HG02943 (cell line): ENCODE measurements around the gene ACMSD.
"Not testable (repeated sequence)": the region's sequence is repeated elsewhere in the genome, so short reads cannot be mapped to it uniquely, and the experiment has no call there.

ENCODE experiments used
- ATAC-seq: cut with Tn5 transposase; IDR thresholded peaks from one replicate; pipeline ENCODE4 v1.9.1; 2021; ENCODE audit warnings: mild to moderate bottlenecking, low read depth, moderate library complexity; ENCODE audit not compliant: unreplicated experiment

Gene ACMSD

DNA sequence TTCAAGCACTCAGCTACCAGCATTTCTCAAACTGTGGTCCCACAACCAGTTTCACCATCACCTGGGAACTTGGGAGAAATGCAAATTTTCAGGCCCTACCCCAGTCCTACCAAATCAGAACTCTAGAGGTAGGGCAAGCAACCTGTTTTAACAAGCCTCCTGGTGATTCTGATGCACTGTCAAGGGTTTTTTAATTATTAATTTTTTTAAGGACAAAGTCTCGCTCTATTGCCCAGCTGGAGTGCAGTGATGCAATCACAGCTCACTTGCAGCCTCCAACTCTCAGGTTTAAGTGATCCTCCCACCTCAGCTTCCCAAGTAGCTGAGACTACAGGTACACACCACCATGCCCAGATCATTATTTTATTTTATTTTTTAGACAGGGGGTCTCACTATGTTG lies 7.8 kb downstream of the ACMSD start:
- ATAC-seq: no peak

DNA sequence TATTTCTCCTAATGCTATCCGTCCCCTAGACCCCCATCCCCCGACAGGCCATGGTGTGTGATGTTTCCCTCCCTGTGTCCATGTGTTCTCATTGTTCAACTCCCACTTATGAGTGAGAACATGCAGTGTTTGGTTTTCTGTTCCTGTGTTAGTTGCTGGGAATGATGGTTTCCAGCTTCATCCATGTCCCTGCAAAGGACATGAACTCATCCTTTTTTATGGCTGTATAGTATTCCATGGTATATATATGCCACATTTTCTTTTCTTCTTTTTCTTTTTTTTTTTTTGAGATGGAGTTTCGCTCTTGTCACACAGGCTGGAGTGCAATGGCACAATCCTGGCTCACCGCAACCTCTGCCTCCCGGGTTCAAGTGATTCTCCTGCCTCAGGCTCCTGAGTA lies 9.2 kb downstream of the ACMSD start:
- not testable (repeated sequence) for ATAC-seq

DNA sequence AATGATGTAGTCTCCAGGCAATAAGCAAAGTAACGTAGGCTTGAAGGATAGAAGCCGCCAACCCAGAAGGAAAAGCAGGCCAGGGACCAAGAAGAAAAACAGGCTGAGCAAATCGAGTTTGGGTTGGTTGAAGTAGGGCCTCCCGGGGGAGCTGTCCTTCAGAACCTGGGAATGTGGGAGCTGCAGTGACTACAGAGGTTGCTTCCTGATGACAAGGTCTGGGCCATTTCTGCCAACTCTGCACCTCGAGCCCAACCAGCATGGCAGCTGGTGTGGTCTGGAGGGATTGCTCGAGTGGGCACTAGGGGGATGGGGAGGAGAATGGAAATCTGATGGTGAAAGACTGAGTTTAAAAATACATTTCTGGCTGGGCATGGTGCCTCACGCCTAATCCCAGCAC lies 14.1 kb downstream of the ACMSD start:
- ATAC-seq: no peak

DNA sequence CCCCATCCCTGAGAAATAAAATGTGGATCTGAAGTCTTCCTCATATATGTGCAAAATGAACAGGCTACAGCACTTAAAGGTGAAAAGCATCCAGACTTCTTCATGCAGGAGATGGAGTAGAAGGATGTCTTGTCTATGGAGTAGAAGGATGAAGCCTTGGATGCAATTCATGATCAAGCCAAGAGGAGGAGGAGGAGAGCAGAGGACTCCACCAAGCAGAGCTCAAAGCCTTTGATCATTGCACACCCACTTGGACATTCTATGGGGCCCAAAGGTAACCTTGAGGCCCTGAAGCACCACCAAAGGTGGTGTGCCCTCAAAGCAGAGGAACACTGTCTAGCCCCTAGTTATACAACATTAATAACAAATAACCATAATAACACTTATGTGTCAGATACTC lies 17.3 kb downstream of the ACMSD start:
- ATAC-seq: no peak

DNA sequence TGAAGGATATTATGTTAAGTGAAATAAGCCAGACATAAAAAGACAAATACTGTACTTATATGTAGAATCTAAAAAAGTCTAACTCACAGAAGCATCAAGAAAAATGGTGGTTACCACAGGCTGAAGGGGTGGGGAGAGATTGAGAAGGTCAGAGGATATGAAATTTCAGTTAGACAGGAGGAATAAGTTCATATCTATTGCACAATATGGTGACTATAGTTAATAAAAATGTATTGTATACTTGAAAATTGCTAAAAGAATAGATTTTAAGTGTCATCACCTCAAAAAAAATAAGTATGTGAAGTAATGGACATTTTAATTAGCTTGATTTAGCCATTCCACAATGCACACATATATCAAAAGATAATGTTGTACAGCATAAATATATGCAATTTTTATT lies 19.8 kb downstream of the ACMSD start:
- ATAC-seq: no peak

DNA sequence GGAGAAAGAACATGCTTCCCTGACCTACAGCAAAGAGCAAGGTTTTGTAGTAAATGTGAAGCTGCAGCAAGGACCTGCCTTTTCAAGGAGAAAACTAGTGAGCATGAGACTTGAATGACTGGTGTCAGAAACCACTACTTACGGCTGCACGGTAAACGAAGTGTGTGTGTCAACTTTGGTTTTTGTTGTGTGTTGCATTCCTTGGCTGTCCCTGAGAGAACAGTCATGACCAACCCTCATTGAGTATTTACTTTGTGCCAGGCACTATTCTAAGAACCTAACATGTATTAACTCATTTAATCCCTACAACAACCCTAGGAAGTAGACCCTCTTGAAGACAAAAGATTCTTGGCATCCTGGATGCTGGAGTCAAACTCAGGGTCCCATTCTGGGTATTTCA lies 22.8 kb downstream of the ACMSD start:
- no peak for ATAC-seq

DNA sequence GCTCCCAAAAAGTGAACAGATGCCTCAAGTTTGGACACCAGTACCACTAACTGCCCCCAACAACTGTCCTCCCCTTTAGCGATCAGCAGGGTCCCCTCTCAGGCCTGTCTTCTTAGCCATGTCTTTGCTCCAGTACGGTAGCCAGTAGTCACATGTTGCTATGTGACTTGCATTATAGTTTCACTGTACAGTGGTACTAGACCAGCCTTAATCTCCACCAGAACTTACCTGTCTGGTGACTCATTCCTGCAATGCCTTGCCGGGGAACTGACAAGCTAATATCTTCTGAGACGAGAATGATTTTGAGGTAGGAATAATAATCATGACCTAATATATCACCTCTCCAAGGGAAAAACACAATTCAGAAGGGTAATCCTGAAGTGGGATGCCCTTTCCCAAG lies 23.7 kb downstream of the ACMSD start:
- no peak for ATAC-seq

DNA sequence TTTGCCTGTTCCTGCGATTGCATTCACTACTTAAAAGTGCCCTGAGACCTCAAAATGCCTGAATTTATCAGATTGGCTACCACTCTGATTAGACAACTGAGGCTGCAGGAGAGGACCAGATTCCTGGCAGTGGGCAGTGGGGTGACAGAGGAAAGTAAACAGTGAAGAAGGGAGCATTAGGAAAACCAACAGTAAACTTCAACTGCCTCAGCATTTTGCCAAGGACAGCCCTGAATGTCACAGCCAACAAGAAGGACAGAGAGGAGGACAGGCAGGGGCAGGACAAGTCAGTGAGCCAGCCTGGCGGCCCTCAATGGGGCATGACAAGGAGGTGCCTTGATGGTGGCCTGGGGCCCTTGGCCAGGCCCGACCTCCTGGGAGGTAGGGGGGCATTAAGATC lies 24.3 kb downstream of the ACMSD start:
- ATAC-seq: no peak

DNA sequence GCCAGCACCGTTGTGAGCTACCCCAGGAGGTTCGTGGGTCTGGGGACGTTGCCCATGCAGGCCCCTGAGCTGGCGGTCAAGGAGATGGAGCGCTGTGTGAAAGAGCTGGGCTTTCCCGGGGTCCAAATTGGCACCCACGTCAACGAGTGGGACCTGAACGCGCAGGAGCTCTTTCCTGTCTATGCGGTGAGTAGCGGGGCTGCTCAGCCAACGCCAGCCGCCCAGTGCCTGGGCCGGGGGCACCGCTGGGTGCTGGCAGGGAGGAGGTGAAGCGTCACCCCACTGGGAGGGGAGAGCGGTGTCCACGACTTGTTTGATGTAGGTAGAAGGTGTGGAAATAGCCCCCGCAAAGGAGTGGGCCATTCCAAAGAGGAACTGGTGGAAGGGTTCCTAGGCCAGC lies 25.0 kb downstream of the ACMSD start:
- ATAC-seq: no peak

DNA sequence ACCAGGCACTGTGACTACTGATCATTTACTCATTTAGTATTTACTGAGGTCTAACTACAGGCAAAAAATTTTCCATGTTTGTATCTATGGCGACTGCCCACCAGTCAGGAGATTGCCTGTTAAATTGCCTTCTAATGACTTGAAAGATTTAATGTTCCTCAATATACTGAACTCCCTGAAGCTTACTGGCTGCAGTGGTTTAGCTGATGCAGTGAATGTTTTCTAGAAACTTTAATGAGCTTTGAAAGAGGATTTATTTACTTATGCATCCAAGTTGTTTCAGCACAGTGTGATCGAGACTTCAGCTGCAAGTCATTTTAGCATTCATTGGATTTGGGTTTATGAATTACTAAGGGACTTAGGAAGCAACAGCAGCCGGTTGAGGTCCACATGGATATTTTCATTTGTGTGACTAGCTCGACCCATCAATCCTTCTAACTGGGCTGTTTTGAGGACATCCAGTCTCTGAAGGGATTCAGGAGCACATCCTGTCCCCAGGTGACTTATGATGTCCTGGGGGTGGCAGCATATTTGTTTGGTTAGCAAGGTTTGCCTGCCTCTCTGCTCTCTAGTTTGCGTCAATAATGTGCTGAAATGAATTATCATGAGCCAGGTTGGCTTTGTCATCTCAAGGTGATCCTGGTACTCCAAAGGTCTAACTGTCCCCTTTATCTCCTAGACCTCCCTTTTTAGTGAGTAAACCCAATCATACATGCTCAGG lies 26.8 kb downstream of the ACMSD start:
- ATAC-seq: no peak

DNA sequence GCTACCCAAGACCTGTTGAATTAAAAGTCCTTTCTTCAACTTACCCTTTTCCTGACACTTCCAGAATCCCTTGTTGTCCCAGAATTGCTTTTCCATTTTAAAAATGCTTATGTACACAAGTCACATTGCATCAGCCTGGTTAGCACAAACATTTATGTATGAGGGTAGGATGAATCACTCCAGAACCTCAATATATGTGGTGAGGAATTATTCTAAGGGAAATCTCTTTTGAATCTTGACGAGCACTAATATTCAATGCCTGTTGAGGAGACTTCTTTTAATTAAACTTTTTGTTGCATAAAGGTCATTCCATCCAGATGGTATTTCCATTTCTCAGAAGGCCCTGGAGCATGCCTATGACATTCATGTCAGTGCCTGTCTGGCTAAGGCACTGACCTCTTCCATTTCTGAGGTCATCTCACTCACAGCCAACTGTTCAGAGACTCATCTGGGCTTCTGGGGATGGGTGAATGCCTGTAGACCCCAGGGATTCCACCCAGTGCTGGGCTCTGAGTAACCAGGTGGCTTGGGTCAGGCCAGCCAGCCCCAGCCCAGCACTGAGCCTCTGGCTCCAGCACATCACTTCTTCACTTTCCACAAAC lies 28.2 kb downstream of the ACMSD start:
- no peak for ATAC-seq

DNA sequence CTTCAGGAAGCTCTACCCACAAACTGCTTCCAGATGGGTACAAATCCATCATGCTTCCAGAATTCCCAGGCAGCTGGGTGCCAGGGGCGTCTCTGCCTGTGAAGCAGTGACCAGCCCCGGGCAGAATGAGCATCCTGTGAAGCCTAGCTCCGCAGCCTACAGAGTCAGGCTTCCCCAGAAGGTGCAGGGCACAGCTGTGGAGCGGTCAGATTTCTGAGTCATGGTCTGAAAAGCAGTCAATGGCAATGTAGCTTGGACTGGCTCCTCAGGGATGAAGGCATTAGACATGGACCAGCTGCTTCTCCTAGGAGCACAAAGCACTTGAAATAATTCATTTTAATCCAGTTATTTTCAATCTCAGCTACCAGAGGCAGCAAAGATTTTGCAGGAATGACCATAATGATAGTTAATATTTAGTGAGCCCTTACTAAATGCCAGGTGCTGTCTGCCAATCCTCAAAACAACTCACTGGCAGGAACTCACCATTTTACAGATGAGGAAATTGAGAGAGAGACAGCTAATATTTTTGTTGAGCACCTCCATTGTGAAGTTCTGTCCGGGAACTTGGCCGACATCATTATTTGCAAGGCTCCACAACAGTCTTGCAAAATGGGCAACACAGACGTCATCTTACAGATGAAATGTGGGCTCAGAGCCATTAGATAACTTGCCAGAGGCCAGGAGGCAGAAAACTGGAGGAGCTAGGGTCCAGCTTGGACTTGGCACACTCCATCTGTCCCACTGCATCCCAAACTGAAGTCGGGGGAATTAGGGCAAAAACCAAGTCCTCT lies 31.7 kb downstream of the ACMSD start:
- ATAC-seq: no peak

DNA sequence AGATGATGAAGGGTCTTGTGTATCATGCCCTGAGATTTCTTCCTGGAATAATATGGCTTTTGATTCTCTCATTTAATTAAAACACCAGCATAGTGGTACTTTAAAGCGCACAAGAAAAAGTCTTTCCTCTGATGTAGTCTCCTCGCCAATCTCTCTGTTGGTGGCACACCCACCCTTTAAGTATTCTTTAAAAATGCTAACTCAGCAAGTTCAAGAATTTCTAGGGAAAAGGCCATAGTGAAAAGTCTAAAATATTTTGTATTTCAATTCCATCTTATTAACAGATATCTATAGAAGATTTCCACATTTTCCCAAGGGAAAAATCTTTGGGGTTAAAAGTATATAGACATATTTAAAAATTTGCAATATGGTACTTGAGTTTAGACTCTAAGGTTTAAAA lies 34.7 kb downstream of the ACMSD start:
- no peak for ATAC-seq

DNA sequence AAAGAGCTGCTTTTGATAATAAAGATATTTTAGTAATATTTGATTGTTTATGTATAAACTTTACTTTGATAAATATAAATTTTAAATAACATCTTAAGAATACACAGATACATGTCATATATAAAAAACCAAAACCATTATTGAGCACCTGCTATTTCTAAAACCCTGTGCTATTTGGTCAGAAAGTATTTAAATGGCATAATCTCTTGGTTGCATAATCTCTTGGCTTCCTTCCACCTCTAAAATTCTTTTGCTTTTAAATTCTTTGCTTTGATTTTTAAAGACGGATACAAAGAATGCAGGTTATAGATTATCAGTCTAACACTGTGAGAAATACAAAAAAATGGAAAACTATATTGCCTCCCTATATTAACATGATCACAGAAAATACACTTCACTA lies 36.9 kb downstream of the ACMSD start:
- ATAC-seq: no peak

DNA sequence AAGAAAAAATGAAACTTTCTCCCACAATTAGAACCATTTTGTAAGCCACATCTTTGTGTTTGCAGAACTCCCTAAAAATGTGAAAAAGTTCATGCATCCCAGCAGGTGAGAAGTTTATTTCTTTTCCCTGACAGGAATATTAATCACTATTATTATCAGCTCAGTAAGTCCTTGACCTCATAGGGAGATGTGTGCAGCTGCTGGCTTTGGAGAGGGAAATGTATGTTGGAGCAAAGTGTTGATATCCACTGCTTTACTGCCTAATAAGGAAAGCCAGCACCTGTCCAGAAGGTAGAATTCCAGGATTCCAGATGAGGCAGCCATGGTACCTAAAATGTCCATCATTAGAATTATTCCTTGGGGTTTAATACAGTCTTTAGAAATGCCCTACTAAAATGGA lies 44.4 kb downstream of the ACMSD start:
- ATAC-seq: no peak

DNA sequence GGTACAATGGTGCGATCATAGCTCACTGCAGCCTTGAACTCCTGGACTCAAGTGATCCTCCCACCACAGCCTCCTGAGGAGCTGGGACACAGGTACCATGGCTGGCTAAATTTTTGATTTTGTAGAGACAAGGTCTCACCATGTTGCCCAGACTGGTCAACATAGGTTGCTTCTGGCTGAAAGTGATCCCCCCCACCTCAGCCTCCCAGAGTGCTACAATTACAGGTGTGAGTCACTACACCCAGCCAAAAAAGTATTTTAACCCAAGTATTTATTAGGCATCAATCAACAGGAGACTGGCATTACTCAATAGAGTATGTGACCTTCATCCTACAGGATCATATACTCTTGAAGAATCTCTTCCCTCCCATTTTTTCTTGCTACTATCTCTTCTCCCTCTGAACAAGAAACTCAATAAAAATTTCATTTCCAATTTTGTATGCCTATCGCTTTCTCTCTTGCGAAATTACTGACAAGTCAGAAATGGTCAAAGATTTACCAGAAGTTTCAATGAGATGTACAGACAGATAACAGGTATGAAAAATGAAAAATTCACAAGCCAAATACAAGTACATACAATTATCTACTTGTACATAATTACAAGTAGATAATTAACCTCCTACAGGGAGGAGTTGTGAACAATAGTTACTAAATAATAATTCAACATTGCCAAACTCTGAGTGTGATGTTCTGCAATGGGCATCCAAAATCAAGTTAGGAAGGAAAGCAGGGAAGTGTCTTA lies 45.3 kb downstream of the ACMSD start:
- no peak for ATAC-seq

DNA sequence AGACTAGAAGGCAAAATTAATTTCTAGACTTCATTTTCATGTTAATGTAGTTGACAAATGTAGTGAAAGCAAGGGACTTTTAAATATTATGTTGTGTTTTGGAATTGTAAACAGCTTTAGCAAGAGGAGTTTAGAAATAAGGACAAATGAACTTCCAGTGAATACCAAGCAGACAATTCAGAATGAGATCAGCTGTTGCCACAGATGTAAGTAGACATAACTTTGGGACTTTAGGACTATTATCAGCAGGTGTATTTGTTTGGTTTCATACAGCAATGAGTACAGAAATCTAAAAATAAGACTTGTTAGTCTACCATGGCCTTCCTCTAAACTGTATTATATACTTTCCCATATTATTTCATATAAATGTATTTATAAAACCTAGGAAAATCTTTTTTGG lies 46.0 kb downstream of the ACMSD start:
- ATAC-seq: no peak

DNA sequence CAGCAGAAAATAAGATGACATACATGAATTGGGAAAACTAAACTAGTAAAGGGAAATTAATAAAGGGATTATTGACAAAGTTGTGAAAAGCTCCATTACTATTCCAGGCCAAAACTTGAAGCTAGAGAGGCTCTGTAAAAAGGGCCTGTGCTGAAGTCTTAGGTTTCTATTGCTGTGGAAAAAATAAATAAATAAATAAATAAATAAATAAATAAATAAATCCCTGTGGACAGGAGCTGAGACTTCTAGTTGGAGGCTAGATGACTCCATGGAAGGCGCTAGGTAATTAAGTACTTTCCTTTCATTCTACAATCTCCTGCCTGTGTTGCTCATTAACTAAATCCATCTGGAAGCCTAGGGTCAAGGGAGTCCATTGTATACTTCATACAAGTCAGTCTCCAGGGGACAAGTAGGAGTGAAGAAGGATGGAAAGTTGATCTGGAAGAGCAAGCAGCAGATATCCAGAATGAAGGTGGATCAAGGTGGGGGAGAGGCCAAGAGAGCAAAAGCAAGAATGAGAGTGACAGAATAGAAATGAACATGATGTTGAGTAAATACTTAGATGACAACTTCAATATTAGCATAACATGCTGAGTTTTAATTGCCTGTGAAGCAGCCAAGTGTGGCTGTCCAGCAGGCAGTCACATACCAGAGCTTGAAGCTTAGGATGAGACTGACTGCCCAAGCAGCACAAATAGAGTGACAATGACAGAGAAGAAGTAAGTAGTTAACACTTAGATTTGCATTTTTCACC lies 54.0 kb downstream of the ACMSD start:
- ATAC-seq: no peak

DNA sequence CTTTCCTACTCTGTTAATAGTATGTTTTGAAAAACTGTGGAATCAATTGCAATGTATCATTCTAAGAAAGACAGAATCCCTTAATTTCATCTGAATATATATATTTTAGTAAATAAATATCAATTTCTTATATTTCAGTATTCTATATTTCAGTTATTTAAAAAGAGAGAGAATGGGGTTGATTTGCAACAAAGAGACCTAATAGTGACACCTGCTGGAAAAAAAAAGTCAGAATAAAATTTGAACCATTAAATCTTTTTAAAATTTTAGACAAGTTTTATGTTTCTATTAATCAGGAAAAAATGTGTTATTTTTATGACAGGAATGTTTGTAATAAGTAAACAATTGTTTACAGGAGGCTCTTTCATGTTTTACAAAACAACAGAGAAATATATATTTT lies 59.5 kb downstream of the ACMSD start:
- no peak for ATAC-seq

DNA sequence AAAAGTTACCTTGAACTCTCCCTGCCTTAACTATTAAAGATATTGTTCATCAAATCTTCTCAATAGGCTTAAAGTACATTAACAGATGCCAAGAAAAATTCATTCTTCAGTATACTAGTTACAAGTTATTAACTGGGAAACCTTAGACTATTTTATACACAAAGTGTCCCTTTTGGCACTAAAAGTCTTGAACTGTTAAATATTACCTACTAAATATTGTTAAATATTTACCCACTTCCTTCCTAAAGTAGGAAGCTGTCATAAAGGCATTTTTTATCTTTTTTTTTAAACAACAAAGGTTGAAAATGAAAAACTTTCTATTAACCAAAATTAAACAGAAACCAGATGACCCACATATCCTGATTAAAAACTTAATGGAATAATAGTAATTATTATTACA lies 60.8 kb downstream of the ACMSD start:
- ATAC-seq: no peak
